GM18526 (cell line): ENCODE results near the gene PTPRE.

Experiments used
- POLR2A ChIP-seq: IDR thresholded peaks from 3 replicates; pipeline ENCODE4 v1.6.1; 2011; ENCODE audit not compliant: insufficient read length; ENCODE audit errors: extremely low read depth

The PTPRE gene

GRCh38 chr10:127947211-127947610, 40.3 kb downstream of the PTPRE start:
- TF ChIP-seq POLR2A: no peak

GRCh38 chr10:127948791-127949190, 41.9 kb downstream of the PTPRE start:
- no peak for TF ChIP-seq POLR2A

- TF ChIP-seq POLR2A: no peak
Measured at GRCh38 chr10:127949831-127950230, 42.9 kb downstream of the PTPRE start.

GRCh38 chr10:127951861-127952574, 45.1 kb downstream of the PTPRE start:
- no peak for TF ChIP-seq POLR2A

GRCh38 chr10:127952575-127952869, 45.6 kb downstream of the PTPRE start:
- no peak for TF ChIP-seq POLR2A

GRCh38 chr10:127952918-127953317, 46.0 kb downstream of the PTPRE start:
- no peak for TF ChIP-seq POLR2A

- TF ChIP-seq POLR2A: no peak
Measured at GRCh38 chr10:127953876-127954275, 47.0 kb downstream of the PTPRE start.

- no peak for TF ChIP-seq POLR2A
Measured at GRCh38 chr10:127959428-127959827, 52.5 kb downstream of the PTPRE start.

GRCh38 chr10:127961071-127961470, 54.2 kb downstream of the PTPRE start:
- TF ChIP-seq POLR2A: no peak

- no peak for TF ChIP-seq POLR2A
Measured at GRCh38 chr10:127962205-127962604, 55.3 kb downstream of the PTPRE start.

- TF ChIP-seq POLR2A: no peak
Measured at GRCh38 chr10:127963136-127963535, 56.2 kb downstream of the PTPRE start.

- no peak for TF ChIP-seq POLR2A
Measured at GRCh38 chr10:127964621-127965020, 57.7 kb downstream of the PTPRE start.

- TF ChIP-seq POLR2A: no peak
Measured at GRCh38 chr10:127966875-127967274, 60.0 kb downstream of the PTPRE start.

- TF ChIP-seq POLR2A: no peak
Measured at GRCh38 chr10:127968027-127968441, 61.1 kb downstream of the PTPRE start.

- TF ChIP-seq POLR2A: no peak
Measured at GRCh38 chr10:127968659-127969058, 61.8 kb downstream of the PTPRE start.

GRCh38 chr10:127971101-127971946, 64.4 kb downstream of the PTPRE start:
- no peak for TF ChIP-seq POLR2A
